Tibial artery (tissue), 4 donors: ENCODE measurements around the gene CARD9.

Source experiments
- DNase-seq, 2 donors: peaks; one replicate each; pipeline ENCODE4 v3.0.0-alpha.2; 2019
- H3K27ac ChIP-seq, 2 donors: fragments of 200-600 bp; sonication (generic) in 1 of 2; 1 replicate in 1 of 2; 2 replicates in 1 of 2; pipeline ENCODE4 v1.5.1; 2018 to 2019; ENCODE audit warnings: mild to moderate bottlenecking in 1 of 2
- H3K27me3 ChIP-seq, 2 donors: fragments of 200-600 bp; sonication (generic) in 1 of 2; one replicate each; pipeline versions ENCODE4 v1.5.1 to v1.6.0; 2016 to 2019
- H3K36me3 ChIP-seq, 3 donors: fragments of 200-600 bp; sonication (generic) in 2 of 3; one replicate each; pipeline ENCODE4 v1.5.1; 2016 to 2019; ENCODE audit warnings: mild to moderate bottlenecking in 2 of 3
- H3K4me1 ChIP-seq, 4 donors: fragments of 200-600 bp; sonication (generic) in 2 of 4; 1 replicate in 3 of 4; 2 replicates in 1 of 4; pipeline ENCODE4 v1.5.1; 2016 to 2019
- H3K4me3 ChIP-seq, 2 donors: fragments of 200-600 bp; sonication (generic) in 1 of 2; 1 replicate in 1 of 2; 2 replicates in 1 of 2; pipeline ENCODE4 v1.5.1; 2018 to 2019; ENCODE audit warnings: mild to moderate bottlenecking in 2 of 2
- H3K9me3 ChIP-seq, 3 donors: fragments of 200-600 bp; sonication (generic) in 1 of 3; one replicate each; pipeline ENCODE4 v1.5.1; 2016 to 2019
- CTCF ChIP-seq, 2 experiments: fragments of 200-600 bp in 1 of 2; fragments of 450-650 bp in 1 of 2; IDR thresholded peaks; one replicate each; pipeline ENCODE4 v1.5.1; 2017 to 2019; ENCODE audit warnings: antibody characterized with exemption in 2 of 2, mild to moderate bottlenecking in 1 of 2, moderate library complexity in 1 of 2
- intact Hi-C: fragments of 100-400 bp; cut with DNase I; formaldehyde crosslinking; loops from one replicate; pipeline ENCODE4 v1.15.0; 2023; ENCODE audit warnings: low total_unique reads

The CARD9 gene

GRCh38 chr9:136351252-136351800 lies 22.1 kb downstream of the CARD9 start:
- Histone ChIP-seq H3K4me3 (no peak overlapping the region), H3K27me3 (no peaks in the 10 kb centered on the region), H3K9me3 (no peaks in the 10 kb centered on the region), H3K27ac (no peak overlapping the region), H3K36me3 (peaks cover 0 to 25% (median 15%) of the 10 kb centered on the region in 3 donors), H3K4me1 (peaks cover 0 to 12% (median 9%) of the 10 kb centered on the region in 4 donors)
- no peak for TF ChIP-seq CTCF (IDR thresholded peaks at IDR 0.05)
- DNase-seq: no peak
- intact Hi-C loops: no loop called here

- peaks cover 0 to 17% (median 11%) of the 10 kb centered on the region in 3 donors for H3K36me3 ChIP-seq
- no peak for TF ChIP-seq CTCF (IDR thresholded peaks at IDR 0.05)
- H3K27ac ChIP-seq: no peak overlapping the region
- H3K4me3 ChIP-seq: no peak overlapping the region
- no peaks in the 10 kb centered on the region for H3K27me3 ChIP-seq
- intact Hi-C loops: no loop called here
- H3K4me1 ChIP-seq: peaks cover 0 to 29% (median 19%) of the 10 kb centered on the region in 4 donors
- no peak for DNase-seq
- no peaks in the 10 kb centered on the region for H3K9me3 ChIP-seq
Measured at GRCh38 chr9:136349546-136349945, 23.9 kb downstream of the CARD9 start.

- no peak overlapping the region for H3K27ac ChIP-seq
- H3K36me3 ChIP-seq: peaks cover 0 to 17% (median 11%) of the 10 kb centered on the region in 3 donors
- no peak for TF ChIP-seq CTCF (IDR thresholded peaks at IDR 0.05)
- no peak for DNase-seq
- peaks cover 0 to 30% (median 19%) of the 10 kb centered on the region in 4 donors for H3K4me1 ChIP-seq
- H3K9me3 ChIP-seq: no peaks in the 10 kb centered on the region
- H3K4me3 ChIP-seq: no peak overlapping the region
- no peaks in the 10 kb centered on the region for H3K27me3 ChIP-seq
- intact Hi-C loops: no loop called here
Measured at GRCh38 chr9:136348691-136349090, 24.8 kb downstream of the CARD9 start.

GRCh38 chr9:136347472-136348256 lies 25.8 kb downstream of the CARD9 start:
- H3K4me3 ChIP-seq: no peak overlapping the region
- intact Hi-C loops: no loop called here

GRCh38 chr9:136346927-136347465 lies 26.5 kb downstream of the CARD9 start:
- peaks cover 0 to 42% (median 29%) of the 10 kb centered on the region in 4 donors for H3K4me1 ChIP-seq
- no peaks in the 10 kb centered on the region for H3K9me3 ChIP-seq
- H3K27ac ChIP-seq: no peak overlapping the region
- no peaks in the 10 kb centered on the region for H3K27me3 ChIP-seq
- peaks cover 0 to 17% (median 11%) of the 10 kb centered on the region in 3 donors for H3K36me3 ChIP-seq
- DNase-seq: no peak
- no peak for TF ChIP-seq CTCF (IDR thresholded peaks at IDR 0.05)
- H3K4me3 ChIP-seq: no peak overlapping the region
- intact Hi-C loops: no loop called here

More at GRCh38 chr9:136347472-136348256, 25.8 kb downstream of the CARD9 start:
- peaks cover 0 to 35% (median 23%) of the 10 kb centered on the region in 4 donors for H3K4me1 ChIP-seq
- peaks cover 0 to 17% (median 11%) of the 10 kb centered on the region in 3 donors for H3K36me3 ChIP-seq
- H3K9me3 ChIP-seq: no peaks in the 10 kb centered on the region
- TF ChIP-seq CTCF (IDR thresholded peaks at IDR 0.05): no peak
- no peaks in the 10 kb centered on the region for H3K27me3 ChIP-seq
- no peak for DNase-seq
- H3K27ac ChIP-seq: no peak overlapping the region
